Hepatocyte (in vitro differentiated cells): ENCODE data around the gene LYZL1.

ENCODE experiments used
- EZH2 ChIP-seq: fragments of 200-600 bp; sonication (generic); IDR thresholded peaks from 2 replicates; pipeline ENCODE4 v1.6.1; 2016; ENCODE audit warnings: antibody characterized with exemption, mild to moderate bottlenecking, borderline replicate concordance
- EZH2phosphoT487 ChIP-seq: fragments of 200-600 bp; sonication (generic); IDR thresholded peaks from one replicate; pipeline ENCODE4 v1.6.1; 2018; ENCODE audit warnings: antibody characterized with exemption, mild to moderate bottlenecking, low read depth, moderate library complexity; ENCODE audit not compliant: unreplicated experiment, severe bottlenecking
- TF ChIP-seq, protein P1 (sequence below): fragments of 200-600 bp; sonication (generic); IDR thresholded peaks from 2 replicates; pipeline ENCODE4 v1.5.1; 2016; ENCODE audit warnings: antibody characterized with exemption, mild to moderate bottlenecking; ENCODE audit not compliant: poor library complexity

GRCh38 chr10:29355411-29355991 lies 66.6 kb downstream of the LYZL1 start:
- TF ChIP-seq, protein P1, sequence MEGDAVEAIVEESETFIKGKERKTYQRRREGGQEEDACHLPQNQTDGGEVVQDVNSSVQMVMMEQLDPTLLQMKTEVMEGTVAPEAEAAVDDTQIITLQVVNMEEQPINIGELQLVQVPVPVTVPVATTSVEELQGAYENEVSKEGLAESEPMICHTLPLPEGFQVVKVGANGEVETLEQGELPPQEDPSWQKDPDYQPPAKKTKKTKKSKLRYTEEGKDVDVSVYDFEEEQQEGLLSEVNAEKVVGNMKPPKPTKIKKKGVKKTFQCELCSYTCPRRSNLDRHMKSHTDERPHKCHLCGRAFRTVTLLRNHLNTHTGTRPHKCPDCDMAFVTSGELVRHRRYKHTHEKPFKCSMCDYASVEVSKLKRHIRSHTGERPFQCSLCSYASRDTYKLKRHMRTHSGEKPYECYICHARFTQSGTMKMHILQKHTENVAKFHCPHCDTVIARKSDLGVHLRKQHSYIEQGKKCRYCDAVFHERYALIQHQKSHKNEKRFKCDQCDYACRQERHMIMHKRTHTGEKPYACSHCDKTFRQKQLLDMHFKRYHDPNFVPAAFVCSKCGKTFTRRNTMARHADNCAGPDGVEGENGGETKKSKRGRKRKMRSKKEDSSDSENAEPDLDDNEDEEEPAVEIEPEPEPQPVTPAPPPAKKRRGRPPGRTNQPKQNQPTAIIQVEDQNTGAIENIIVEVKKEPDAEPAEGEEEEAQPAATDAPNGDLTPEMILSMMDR = no peak
- TF ChIP-seq EZH2 = no peak
- no peak for TF ChIP-seq EZH2phosphoT487
